ENCODE measurements around the gene CAB39L.

CAB39L gene

DNA sequence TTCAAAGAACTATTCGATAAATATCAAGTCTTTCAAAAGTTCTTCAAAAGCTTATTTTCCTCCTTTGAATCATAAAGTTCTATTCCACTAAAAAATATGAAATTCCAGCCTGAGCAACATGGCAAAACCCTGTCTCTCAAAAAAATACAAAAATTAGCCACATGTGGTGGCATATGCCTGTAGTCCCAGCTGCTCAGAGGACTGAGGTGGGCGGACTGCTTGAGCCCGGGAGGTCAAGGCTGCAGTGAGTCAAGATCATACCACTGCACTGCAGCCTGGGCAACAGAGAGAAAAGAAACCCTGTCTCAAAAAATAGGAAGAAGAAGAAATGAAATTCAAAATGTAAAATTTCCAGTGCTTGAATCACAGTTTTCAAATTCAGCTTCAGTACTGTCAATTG lies 24.6 kb downstream of the CAB39L start:
- POLR2A ChIA-PET, result no interaction called here
- CTCF ChIA-PET, result interaction anchor here (0.9 to 1.6 kb wide), 3 partner anchors 9 to 18 kb away, joined by 3 to 8 read pairs (median 4); no protein-coding TSS in a partner anchor
- no peak for DNase-seq (ENCODE audit: extremely low spot score)
- TF ChIP-seq, protein P1, sequence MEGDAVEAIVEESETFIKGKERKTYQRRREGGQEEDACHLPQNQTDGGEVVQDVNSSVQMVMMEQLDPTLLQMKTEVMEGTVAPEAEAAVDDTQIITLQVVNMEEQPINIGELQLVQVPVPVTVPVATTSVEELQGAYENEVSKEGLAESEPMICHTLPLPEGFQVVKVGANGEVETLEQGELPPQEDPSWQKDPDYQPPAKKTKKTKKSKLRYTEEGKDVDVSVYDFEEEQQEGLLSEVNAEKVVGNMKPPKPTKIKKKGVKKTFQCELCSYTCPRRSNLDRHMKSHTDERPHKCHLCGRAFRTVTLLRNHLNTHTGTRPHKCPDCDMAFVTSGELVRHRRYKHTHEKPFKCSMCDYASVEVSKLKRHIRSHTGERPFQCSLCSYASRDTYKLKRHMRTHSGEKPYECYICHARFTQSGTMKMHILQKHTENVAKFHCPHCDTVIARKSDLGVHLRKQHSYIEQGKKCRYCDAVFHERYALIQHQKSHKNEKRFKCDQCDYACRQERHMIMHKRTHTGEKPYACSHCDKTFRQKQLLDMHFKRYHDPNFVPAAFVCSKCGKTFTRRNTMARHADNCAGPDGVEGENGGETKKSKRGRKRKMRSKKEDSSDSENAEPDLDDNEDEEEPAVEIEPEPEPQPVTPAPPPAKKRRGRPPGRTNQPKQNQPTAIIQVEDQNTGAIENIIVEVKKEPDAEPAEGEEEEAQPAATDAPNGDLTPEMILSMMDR (IDR thresholded peaks at IDR 0.05; ENCODE audit: control extremely low read depth, extremely low read depth, low read depth, missing control alignments), result no peak

DNA sequence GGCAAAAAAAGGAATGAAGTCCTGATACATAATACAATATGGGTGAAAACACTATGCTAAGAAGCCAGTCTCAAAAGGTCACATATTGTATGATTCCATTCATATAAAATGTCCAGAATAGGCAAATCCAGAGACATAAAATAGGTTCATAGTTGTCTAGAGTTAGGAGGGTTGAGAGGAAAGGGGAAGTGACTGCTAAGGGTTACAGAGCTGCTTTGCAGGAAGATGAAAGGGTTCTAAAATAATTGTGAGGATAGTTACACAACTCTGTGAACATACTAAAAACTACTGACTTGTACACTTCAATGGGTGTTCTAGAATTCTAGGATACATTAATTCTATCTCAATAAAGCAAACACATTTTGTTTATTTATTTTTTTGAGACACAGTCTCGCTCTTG lies 25.7 kb downstream of the CAB39L start:
- ChIA-PET POLR2A (no interaction called here), CTCF (interaction anchor here (1.6 kb wide), 1 partner anchor 10 kb away, joined by 8 read pairs; no protein-coding TSS in a partner anchor)
- TF ChIP-seq, protein P1 (IDR thresholded peaks at IDR 0.05; ENCODE audit: control extremely low read depth, extremely low read depth, low read depth, missing control alignments), result no peak
- DNase-seq (ENCODE audit: extremely low spot score), result no peak

DNA sequence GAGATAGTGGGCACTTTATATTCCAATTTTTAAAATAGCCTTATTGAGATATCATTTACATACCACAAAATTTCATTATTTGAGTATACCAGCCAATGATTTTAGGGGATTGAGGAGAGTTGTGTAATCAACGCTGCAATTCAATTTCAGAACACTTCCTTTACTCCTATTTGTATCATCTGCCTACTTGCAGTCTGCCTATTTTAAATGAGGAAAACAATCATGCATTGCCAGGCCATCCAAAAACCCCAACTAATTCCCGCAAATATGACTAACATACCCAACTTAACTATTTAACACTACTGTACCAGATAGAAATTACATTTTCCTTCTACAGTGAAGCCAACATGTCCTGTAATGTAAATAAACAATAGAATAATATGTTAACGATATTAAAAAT lies 26.7 kb downstream of the CAB39L start:
- DNase-seq (ENCODE audit: extremely low spot score), result no peak
- POLR2A ChIA-PET, result no interaction called here
- TF ChIP-seq, protein P1 (IDR thresholded peaks at IDR 0.05; ENCODE audit: control extremely low read depth, extremely low read depth, low read depth, missing control alignments), result no peak
- CTCF ChIA-PET, result no interaction called here

DNA sequence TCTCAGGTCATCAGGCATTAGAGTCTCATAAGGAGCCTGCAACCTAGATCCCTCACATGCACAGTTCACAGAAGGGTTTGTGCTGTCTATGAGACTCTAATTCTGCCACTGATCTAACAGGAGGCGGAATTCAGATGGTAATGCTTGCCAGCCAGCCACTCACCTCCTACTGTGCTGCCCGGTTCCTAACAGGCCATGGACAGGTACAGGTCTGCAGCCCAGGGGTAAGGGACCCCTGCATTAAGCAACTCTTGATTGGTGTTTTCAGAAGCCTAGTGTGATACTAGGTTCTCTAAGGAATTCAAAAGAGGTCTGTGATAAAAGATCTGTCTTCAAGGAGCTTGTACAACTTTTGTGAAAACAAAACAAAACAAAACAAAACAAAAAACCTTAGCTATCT lies 31.1 kb downstream of the CAB39L start:
- TF ChIP-seq, protein P1 (IDR thresholded peaks at IDR 0.05; ENCODE audit: control extremely low read depth, extremely low read depth, low read depth, missing control alignments), result no peak
- ChIA-PET POLR2A (no interaction called here), CTCF (no interaction called here)
- no peak for DNase-seq (ENCODE audit: extremely low spot score)

DNA sequence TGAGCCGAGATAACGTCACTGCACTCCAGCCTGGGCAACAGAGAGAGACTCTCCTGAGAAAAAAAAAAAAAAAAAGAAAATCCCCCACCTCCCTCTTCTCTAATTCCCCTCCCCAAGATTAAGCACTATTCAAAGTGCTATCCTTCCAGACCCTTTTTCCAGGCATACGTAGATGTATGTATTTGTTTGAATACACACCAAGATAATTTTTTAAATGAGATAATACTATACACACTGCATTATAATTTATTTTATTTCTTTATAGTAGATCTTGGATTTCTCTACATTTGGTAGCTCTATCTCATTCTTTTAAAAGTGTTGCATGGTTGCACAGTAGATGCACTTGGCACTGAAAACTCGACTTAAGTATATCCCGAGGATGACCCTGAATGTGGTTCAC lies 32.5 kb downstream of the CAB39L start:
- POLR2A ChIA-PET, result no interaction called here
- CTCF ChIA-PET, result interaction anchor here (0.7 to 1.0 kb wide), 2 partner anchors 31 to 37 kb away, joined by 3 read pairs; no protein-coding TSS in a partner anchor
- TF ChIP-seq, protein P1 (IDR thresholded peaks at IDR 0.05; ENCODE audit: control extremely low read depth, extremely low read depth, low read depth, missing control alignments), result no peak
- DNase-seq (ENCODE audit: extremely low spot score), result no peak

DNA sequence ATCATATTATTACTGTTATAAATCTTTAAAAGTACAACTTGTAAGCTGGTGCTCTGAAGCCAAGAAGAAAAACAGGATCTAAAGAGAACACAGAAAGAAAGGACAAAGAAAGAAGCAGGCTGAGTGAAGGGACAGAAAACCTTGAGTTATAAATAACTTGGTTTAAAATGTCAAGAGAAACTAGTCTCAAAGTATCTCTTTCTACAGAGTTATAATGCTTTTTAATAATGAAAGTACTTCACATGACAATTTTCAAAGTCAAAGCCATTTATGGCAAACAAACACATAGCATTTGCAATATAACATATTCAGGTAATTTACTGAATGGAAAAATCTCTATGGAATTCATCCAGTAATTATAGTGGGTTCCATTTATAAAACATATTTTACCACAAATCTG lies 33.4 kb downstream of the CAB39L start:
- TF ChIP-seq, protein P1 (IDR thresholded peaks at IDR 0.05; ENCODE audit: control extremely low read depth, extremely low read depth, low read depth, missing control alignments), result no peak
- ChIA-PET CTCF (no interaction called here), POLR2A (no interaction called here)
- DNase-seq (ENCODE audit: extremely low spot score), result no peak

DNA sequence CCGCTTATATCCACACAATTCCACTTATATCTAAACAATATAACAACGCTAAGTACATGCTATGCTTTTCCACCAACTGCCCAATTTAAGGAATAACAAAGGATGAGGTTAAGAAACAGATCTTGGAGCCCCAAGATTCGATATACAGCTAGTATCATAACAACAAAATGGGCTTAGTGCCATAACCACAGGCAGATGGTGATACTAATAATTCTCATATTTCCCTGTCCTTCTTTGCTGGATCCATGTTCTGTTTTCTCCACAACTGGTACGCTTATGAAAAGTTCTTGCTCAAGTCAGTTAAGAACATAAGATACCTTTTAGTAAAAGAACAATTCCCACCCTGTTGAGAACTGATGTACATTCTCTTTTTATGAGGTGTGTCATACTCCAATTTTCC lies 33.9 kb downstream of the CAB39L start:
- ChIA-PET CTCF (no interaction called here), POLR2A (no interaction called here)
- TF ChIP-seq, protein P1 (IDR thresholded peaks at IDR 0.05; ENCODE audit: control extremely low read depth, extremely low read depth, low read depth, missing control alignments), result no peak
- no peak for DNase-seq (ENCODE audit: extremely low spot score)
